Uterus (tissue), 4 donors: ENCODE measurements around the gene BPHL. TPM values are rescaled to one million over a fixed set of nuclear protein-coding genes. Genes with fewer than 3 reads are reported as not detected.
"Not testable (repeated sequence)": the region's sequence is repeated elsewhere in the genome, so short reads cannot be mapped to it uniquely, and the experiment has no call there.

Experiments used
- DNase-seq, 2 donors: peaks; one replicate each; pipeline ENCODE4 v3.0.0-alpha.2; 2019 to 2020
- H3K27ac ChIP-seq, 2 donors: fragments of 200-600 bp; sonication (generic); 1 replicate in 1 of 2; 2 replicates in 1 of 2; pipeline ENCODE4 v1.5.1; 2016 to 2018
- H3K27me3 ChIP-seq, 2 donors: fragments of 200-600 bp; sonication (generic); one replicate each; pipeline ENCODE4 v1.5.1; 2018 to 2019; ENCODE audit warnings: control low read depth in 1 of 2
- H3K36me3 ChIP-seq, 2 donors: fragments of 200-600 bp; sonication (generic); one replicate each; pipeline ENCODE4 v1.5.1; 2019; ENCODE audit warnings: control low read depth in 1 of 2
- H3K4me1 ChIP-seq, 2 donors: fragments of 200-600 bp; sonication (generic); one replicate each; pipeline ENCODE4 v1.5.1; 2018 to 2019; ENCODE audit warnings: control low read depth in 1 of 2
- H3K4me3 ChIP-seq, 2 donors: fragments of 200-600 bp; sonication (generic); 1 replicate in 1 of 2; 2 replicates in 1 of 2; pipeline ENCODE4 v1.5.1; 2018 to 2019; ENCODE audit warnings: mild to moderate bottlenecking in 1 of 2
- H3K9me3 ChIP-seq, 2 donors: fragments of 200-600 bp; sonication (generic); one replicate each; pipeline ENCODE4 v1.5.1; 2019; ENCODE audit warnings: control low read depth in 1 of 2
- CTCF ChIP-seq, 4 experiments: fragments of 200-600 bp in 2 of 4; fragments of 450-650 bp in 2 of 4; sonication (generic) in 2 of 4; IDR thresholded peaks; one replicate each; pipeline ENCODE4 v1.5.1; 2016 to 2019; ENCODE audit warnings: antibody characterized with exemption in 4 of 4, mild to moderate bottlenecking in 2 of 4, moderate library complexity in 1 of 4
- POLR2A ChIP-seq, 2 donors: fragments of 450-650 bp; IDR thresholded peaks; one replicate each; pipeline ENCODE4 v1.6.1; 2016; ENCODE audit warnings: antibody characterized with exemption in 2 of 2, mild to moderate bottlenecking in 1 of 2, moderate library complexity in 1 of 2
- intact Hi-C: fragments of 100-400 bp; cut with DNase I; formaldehyde crosslinking; loops from one replicate; pipeline ENCODE4 v1.15.1; 2023; ENCODE audit warnings: low total_unique reads
- total RNA-seq, 4 donors: library from RNA; depleted of rRNA in 3 of 4; stranded (reverse); fragments of >200 nt in 3 of 4; gene quantifications; one replicate each; pipeline versions ENCODE4 v1.1.0 to v1.2.4, GENCODE V29; 2014 to 2023
- donor health status: DM: yes; HTN: yes; CAD: no.

BPHL gene
- total RNA-seq, 4 donors from 2014 or later = 4.1 to 30.9 (median 22.0) TPM

DNA sequence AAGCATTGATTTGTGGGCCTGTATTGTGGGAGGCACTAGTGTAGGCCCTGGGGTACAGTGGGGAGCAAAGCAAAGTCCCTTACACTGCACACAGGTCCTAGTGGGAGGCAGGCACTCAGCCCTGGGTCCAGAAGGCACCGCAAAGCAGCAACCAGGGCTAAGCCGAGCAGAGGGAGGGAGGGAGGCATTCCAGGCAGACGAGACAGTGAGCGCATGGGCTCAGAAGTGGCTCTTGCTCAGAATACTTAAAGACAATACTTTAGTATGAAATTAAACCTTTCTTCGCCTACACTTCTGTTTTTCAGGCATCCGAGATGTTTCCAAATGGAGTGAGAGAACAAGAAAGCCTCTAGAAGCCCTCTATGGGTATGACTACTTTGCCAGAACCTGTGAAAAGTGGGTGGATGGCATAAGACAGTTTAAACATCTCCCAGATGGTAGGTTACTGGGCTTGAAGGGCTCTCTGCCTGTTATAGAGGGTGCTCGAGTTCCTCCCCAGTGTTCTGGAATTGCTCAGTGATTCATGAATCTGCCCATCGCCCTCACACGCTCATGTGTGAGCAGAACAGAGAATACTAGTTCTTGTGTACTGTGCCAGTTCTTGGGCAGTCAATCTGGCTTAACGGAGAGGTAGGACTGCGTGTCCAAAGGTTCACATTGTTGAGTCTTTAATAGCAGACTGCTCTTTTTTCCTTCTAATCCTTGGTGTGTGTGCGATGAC is 18.7 kb downstream of the BPHL start:
- intact Hi-C loops = no loop called here
- Histone ChIP-seq H3K27me3 (no peaks in the 10 kb centered on the region), H3K36me3 (no peaks in the 10 kb centered on the region), H3K4me1 (no peaks in the 10 kb centered on the region), H3K27ac (no peak overlapping the region), H3K4me3 (no peak overlapping the region), H3K9me3 (no peaks in the 10 kb centered on the region)
- no peak for TF ChIP-seq CTCF (IDR thresholded peaks at IDR 0.05)
- no peak for TF ChIP-seq POLR2A (IDR thresholded peaks at IDR 0.05)
- DNase-seq = no peak

GRCh38 chr6:3137873-3138272 is 19.4 kb downstream of the BPHL start:
- H3K9me3 ChIP-seq, intact Hi-C loops, H3K27ac ChIP-seq, DNase-seq, H3K4me1 ChIP-seq, H3K36me3 ChIP-seq, H3K4me3 ChIP-seq, H3K27me3 ChIP-seq: not testable (repeated sequence)

DNA sequence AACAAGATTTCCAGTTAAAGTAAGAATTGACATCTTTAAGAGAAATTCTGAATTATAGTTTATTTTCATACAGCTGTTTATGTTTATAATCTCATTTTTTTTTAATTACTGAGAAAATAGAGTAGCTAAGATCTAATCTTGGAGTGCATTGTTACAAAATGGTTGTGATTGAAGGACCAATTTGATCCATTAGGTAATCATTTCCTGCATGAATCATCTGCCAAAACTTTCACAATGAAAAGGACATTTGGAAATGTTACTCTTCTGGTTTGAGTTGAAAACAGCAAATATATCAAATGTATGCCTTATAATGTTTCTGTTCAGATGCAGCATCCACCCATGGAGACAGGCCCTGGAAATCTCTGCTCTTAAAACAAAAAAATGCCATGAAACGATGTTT is 19.8 kb downstream of the BPHL start:
- Histone ChIP-seq H3K36me3 (no peaks in the 10 kb centered on the region), H3K27me3 (no peaks in the 10 kb centered on the region), H3K4me1 (no peaks in the 10 kb centered on the region), H3K27ac (no peak overlapping the region), H3K9me3 (no peaks in the 10 kb centered on the region), H3K4me3 (no peak overlapping the region)
- intact Hi-C loops = no loop called here
- TF ChIP-seq POLR2A (IDR thresholded peaks at IDR 0.05) (no peak), CTCF (IDR thresholded peaks at IDR 0.05) (no peak)
- no peak for DNase-seq

DNA sequence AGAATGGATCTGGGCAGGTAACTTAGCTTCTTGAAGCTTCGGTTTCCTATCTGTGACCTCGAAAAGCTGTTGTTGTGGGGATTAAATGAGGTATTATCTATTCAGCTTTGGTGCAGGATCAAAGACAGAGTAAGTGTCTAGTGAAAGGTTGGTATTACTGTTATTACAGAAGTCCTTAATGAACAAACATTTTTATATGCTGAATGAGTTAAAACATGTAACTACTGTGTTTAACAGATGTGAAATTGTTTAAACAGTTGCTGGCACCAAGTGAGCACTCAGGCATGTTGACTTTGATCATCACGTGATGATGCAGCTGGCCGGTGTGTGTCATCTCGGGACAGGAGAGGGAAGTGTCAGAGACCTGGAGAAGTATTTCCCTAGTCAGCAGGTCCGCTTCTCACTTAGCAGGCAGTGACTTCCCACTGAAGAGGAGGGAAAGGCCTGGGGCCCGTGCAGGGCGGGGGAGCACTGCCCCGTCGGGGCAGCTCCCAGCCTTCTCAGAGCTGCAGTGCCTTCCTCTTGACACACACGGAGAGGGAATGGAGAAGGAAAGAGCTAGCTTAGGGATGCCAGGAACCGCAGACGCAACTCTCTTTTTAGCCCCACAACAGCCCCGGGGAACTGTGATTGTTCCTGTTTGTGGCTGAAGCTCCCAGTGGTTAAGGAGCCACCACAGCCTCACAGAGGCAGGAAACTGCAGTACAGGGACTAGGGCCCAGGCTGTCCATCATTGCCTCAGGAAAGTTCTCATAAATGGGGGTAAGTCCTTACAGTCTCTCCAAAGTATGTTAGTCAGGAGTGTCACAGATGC is 20.8 kb downstream of the BPHL start:
- Histone ChIP-seq H3K27me3 (no peaks in the 10 kb centered on the region), H3K4me1 (no peaks in the 10 kb centered on the region), H3K27ac (no peak overlapping the region), H3K9me3 (no peaks in the 10 kb centered on the region), H3K4me3 (no peak overlapping the region), H3K36me3 (no peaks in the 10 kb centered on the region)
- intact Hi-C loops = no loop called here
- TF ChIP-seq POLR2A (IDR thresholded peaks at IDR 0.05) = no peak
- TF ChIP-seq CTCF (IDR thresholded peaks at IDR 0.05) = no peak
- DNase-seq = peak; percentile 39 to 40

DNA sequence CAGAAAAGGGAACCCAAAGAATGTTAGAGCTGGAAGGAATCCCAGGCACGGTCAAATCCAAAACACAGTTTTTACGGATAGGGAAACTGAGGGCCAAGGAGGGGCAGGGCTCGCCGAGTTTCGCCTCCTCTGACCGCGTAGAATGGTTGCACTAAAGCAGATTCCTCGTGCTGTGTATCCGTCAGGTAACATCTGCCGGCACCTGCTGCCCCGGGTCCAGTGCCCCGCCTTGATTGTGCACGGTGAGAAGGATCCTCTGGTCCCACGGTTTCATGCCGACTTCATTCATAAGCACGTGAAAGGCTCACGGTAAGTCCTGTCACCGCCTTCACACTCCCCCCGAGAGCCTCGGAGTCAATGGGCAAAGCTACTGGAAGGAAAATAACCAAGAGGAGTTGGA is 21.7 kb downstream of the BPHL start:
- no peak overlapping the region for H3K27ac ChIP-seq
- no peak for DNase-seq
- intact Hi-C loops = no loop called here

More for the DNA sequence above, 21.7 kb downstream of the BPHL start:
- no peaks in the 10 kb centered on the region for H3K27me3 ChIP-seq
- H3K4me3 ChIP-seq = no peak overlapping the region
- no peaks in the 10 kb centered on the region for H3K9me3 ChIP-seq
- TF ChIP-seq POLR2A (IDR thresholded peaks at IDR 0.05) (no peak), CTCF (IDR thresholded peaks at IDR 0.05) (no peak)
- no peaks in the 10 kb centered on the region for H3K36me3 ChIP-seq
- no peaks in the 10 kb centered on the region for H3K4me1 ChIP-seq
